T-cell (primary cell): ENCODE results near the gene ANKRD33B. TPM values are rescaled to one million over a fixed set of nuclear protein-coding genes. Genes with fewer than 3 reads are reported as not detected.

Experiments used
- ATAC-seq, 4 experiments: fragments of 200-7000 bp in 3 of 4; fragments of 150-1000 bp in 1 of 4; cut with Tn5 transposase; replicated peaks in 1 of 4; 1 replicate in 3 of 4; 2 replicates in 1 of 4; pipeline ENCODE4 v1.10.0; 2021; ENCODE audit warnings: moderate library complexity in 3 of 4, mild to moderate bottlenecking in 2 of 4, moderate number of reproducible peaks in 1 of 4
- CTCF ChIA-PET, 2 donors: fragments of 300-600 bp; sonication (Branson Sonifier 250); formaldehyde crosslinking; loops; one replicate each; lab custom pipeline; 2022; ENCODE audit warnings: antibody characterized with exemption in 2 of 2; lab: Charles Lee
- POLR2A ChIA-PET, 2 donors: fragments of 300-600 bp; sonication (Branson Sonifier 250); formaldehyde crosslinking; loops; one replicate each; lab custom pipeline; 2022; ENCODE audit warnings: antibody characterized with exemption in 2 of 2; lab: Charles Lee
- DNase-seq, 35 experiments: peaks; one replicate each; pipeline versions ENCODE4 v3.0.0 to v3.0.0-alpha.2; 2013 to 2023
- H3K27ac ChIP-seq: one replicate; pipeline ENCODE4 v1.5.1; 2013; ENCODE audit warnings: low read length
- H3K27me3 ChIP-seq, 2 experiments: replicated peaks in 1 of 2; 1 replicate in 1 of 2; 2 replicates in 1 of 2; pipeline versions ENCODE4 v1.6.1 to v1.7.0; 2013; ENCODE audit warnings: low read length in 1 of 2, mixed read lengths in 1 of 2; ENCODE audit not compliant: control insufficient read depth in 2 of 2, insufficient read depth in 2 of 2; ENCODE audit errors: extremely low read depth in 1 of 2
- H3K36me3 ChIP-seq, 2 donors: 1 replicate in 1 of 2; 2 replicates in 1 of 2; pipeline versions ENCODE4 v1.6.1 to v1.7.0; 2013; ENCODE audit warnings: low read length in 1 of 2; ENCODE audit not compliant: control insufficient read depth in 2 of 2, insufficient read depth in 1 of 2; ENCODE audit errors: extremely low read depth in 1 of 2
- H3K4me1 ChIP-seq, 2 experiments: 1 replicate in 1 of 2; 2 replicates in 1 of 2; pipeline versions ENCODE4 v1.6.1 to v1.7.0; 2013; ENCODE audit warnings: low read length in 2 of 2, mixed read lengths in 1 of 2; ENCODE audit not compliant: insufficient read depth in 2 of 2, control insufficient read depth in 1 of 2; ENCODE audit errors: extremely low read depth in 1 of 2
- H3K4me3 ChIP-seq, 2 donors: 1 replicate in 1 of 2; 2 replicates in 1 of 2; pipeline versions ENCODE4 v1.5.1 to v1.7.0; 2013; ENCODE audit warnings: mild to moderate bottlenecking in 2 of 2, low read length in 1 of 2, moderate library complexity in 1 of 2; ENCODE audit not compliant: control insufficient read depth in 1 of 2; ENCODE audit errors: extremely low read depth in 1 of 2
- H3K9me3 ChIP-seq: 2 replicates; pipeline ENCODE4 v1.7.0; 2013
- H3K27ac Mint-ChIP-seq, 2 donors: one replicate each; pipeline ENCODE4 v1.8.0; 2020 to 2021; ENCODE audit warnings: mild to moderate bottlenecking in 2 of 2, mixed read lengths in 2 of 2
- H3K27me3 Mint-ChIP-seq, 2 donors: one replicate each; pipeline ENCODE4 v1.8.0; 2021 to 2022; ENCODE audit warnings: mixed read lengths in 2 of 2
- H3K36me3 Mint-ChIP-seq: one replicate; pipeline ENCODE4 v1.8.0; 2021; ENCODE audit warnings: mixed read lengths
- H3K4me1 Mint-ChIP-seq, 3 donors: one replicate each; pipeline ENCODE4 v1.8.0; 2020 to 2022; ENCODE audit warnings: mixed read lengths in 3 of 3, mild to moderate bottlenecking in 1 of 3
- H3K4me3 Mint-ChIP-seq, 3 donors: one replicate each; pipeline ENCODE4 v1.8.0; 2020 to 2022; ENCODE audit warnings: mild to moderate bottlenecking in 3 of 3, mixed read lengths in 3 of 3, moderate library complexity in 3 of 3
- H3K9me3 Mint-ChIP-seq, 3 donors: one replicate each; pipeline ENCODE4 v1.8.0; 2020 to 2022; ENCODE audit warnings: mixed read lengths in 3 of 3
- WGBS: methylation state at CpG from one replicate; pipeline ENCODE4 v1.1.5; 2013; ENCODE audit warnings: missing lambda C conversion rate; ENCODE audit not compliant: insufficient coverage; 5-methylcytosine and 5-hydroxymethylcytosine counted together
- total RNA-seq, 35 experiments: library from RNA in 6 of 35; stranded (reverse) in 6 of 35; fragments of 120-200 nt in 1 of 35; gene quantifications; one replicate each; pipeline versions ENCODE4 v1.2.1 to v1.2.4 and lab custom pipeline; 2013 to 2026

The ANKRD33B gene
- total RNA-seq, 5 donors from 2014 or later (not counting 1 experiment from before 2014, with no cell fraction given): 1.0 to 4.1 (median 2.4) TPM

- H3K4me3 Mint-ChIP-seq: no peak overlapping the region
- CTCF ChIA-PET: no interaction called here
- no peaks in the 10 kb centered on the region for H3K36me3 ChIP-seq
Measured at GRCh38 chr5:10578869-10579268, 15.0 kb downstream of the ANKRD33B start.

GRCh38 chr5:10579536-10580521 is 16.0 kb downstream of the ANKRD33B start:
- ChIA-PET CTCF (interaction anchor here in 1 of 2 donors (0.7 kb wide), 1 partner anchor 12 kb away, joined by 3 read pairs; no protein-coding TSS in a partner anchor), POLR2A (no interaction called here)
- DNase-seq: no peak
- Histone ChIP-seq H3K9me3 (no peaks in the 10 kb centered on the region), H3K4me3 (no peak overlapping the region), H3K36me3 (no peaks in the 10 kb centered on the region), H3K27ac (no peak overlapping the region), H3K27me3 (peaks cover 0 to 11% of the 10 kb centered on the region in 2 experiments), H3K4me1 (peaks cover 0 to 3% of the 10 kb centered on the region in 2 experiments)
- peaks cover 3% of the 10 kb centered on the region for H3K36me3 Mint-ChIP-seq
- H3K4me3 Mint-ChIP-seq: no peak overlapping the region
- no peaks in the 10 kb centered on the region for H3K9me3 Mint-ChIP-seq
- peaks cover 21 to 42% (median 26%) of the 10 kb centered on the region in 3 donors for H3K4me1 Mint-ChIP-seq
- WGBS: 31% methylated on average over 4 of the region's 8 CpGs
- no peak overlapping the region for H3K27ac Mint-ChIP-seq
- H3K27me3 Mint-ChIP-seq: peaks cover 5 to 10% of the 10 kb centered on the region in 2 donors
- no peak for ATAC-seq

More at GRCh38 chr5:10578869-10579268, 15.0 kb downstream of the ANKRD33B start:
- DNase-seq (peak in 1 of 35 experiments; percentile 33), ATAC-seq (peak in 2 of 4 experiments; percentile 36 to 45)
- H3K4me3 ChIP-seq: no peak overlapping the region
- peaks cover 0 to 3% of the 10 kb centered on the region in 2 experiments for H3K4me1 ChIP-seq
- H3K27ac ChIP-seq: no peak overlapping the region
- no peaks in the 10 kb centered on the region for H3K9me3 Mint-ChIP-seq
- WGBS: no CpG with 5 or more reads among the region's 6 CpGs
- peaks cover 2 to 4% of the 10 kb centered on the region in 2 donors for H3K27me3 Mint-ChIP-seq
- POLR2A ChIA-PET: no interaction called here
- peaks cover 19 to 36% (median 24%) of the 10 kb centered on the region in 3 donors for H3K4me1 Mint-ChIP-seq
- peaks cover 3% of the 10 kb centered on the region for H3K36me3 Mint-ChIP-seq
- H3K27ac Mint-ChIP-seq: no peak overlapping the region
- no peaks in the 10 kb centered on the region for H3K9me3 ChIP-seq
- peaks cover 0 to 8% of the 10 kb centered on the region in 2 experiments for H3K27me3 ChIP-seq

GRCh38 chr5:10580531-10581423 is 16.9 kb downstream of the ANKRD33B start:
- H3K4me1 ChIP-seq: peaks cover 0 to 3% of the 10 kb centered on the region in 2 experiments
- Mint-ChIP-seq H3K4me3 (no peak overlapping the region), H3K27me3 (peaks cover 11 to 15% of the 10 kb centered on the region in 2 donors), H3K27ac (no peak overlapping the region), H3K36me3 (peaks cover 3% of the 10 kb centered on the region), H3K9me3 (no peaks in the 10 kb centered on the region), H3K4me1 (peaks cover 21 to 47% (median 26%) of the 10 kb centered on the region in 3 donors)
- H3K9me3 ChIP-seq: no peaks in the 10 kb centered on the region
- ATAC-seq (no peak), DNase-seq (no peak)
- ChIA-PET POLR2A (no interaction called here), CTCF (no interaction called here)
- H3K36me3 ChIP-seq: no peaks in the 10 kb centered on the region
- H3K27me3 ChIP-seq: peaks cover 0 to 15% of the 10 kb centered on the region in 2 experiments
- whole genome bisulfite sequencing: 92% methylated on average over 5 of the region's 9 CpGs
- H3K4me3 ChIP-seq: no peak overlapping the region
- no peak overlapping the region for H3K27ac ChIP-seq

GRCh38 chr5:10581424-10581748 is 17.5 kb downstream of the ANKRD33B start:
- H3K27ac Mint-ChIP-seq: no peak overlapping the region
- no peak for ATAC-seq

GRCh38 chr5:10581867-10582511 is 18.1 kb downstream of the ANKRD33B start:
- peaks cover 21 to 45% (median 26%) of the 10 kb centered on the region in 3 donors for H3K4me1 Mint-ChIP-seq
- no peak overlapping the region for H3K4me3 Mint-ChIP-seq
- ChIA-PET POLR2A (no interaction called here), CTCF (interaction anchor here (0.5 kb wide), 2 partner anchors 49 to 225 kb away, joined by 3 to 6 read pairs; no protein-coding TSS in a partner anchor)
- 97% methylated on average over 5 of the region's 7 CpGs for WGBS
- H3K27me3 Mint-ChIP-seq: peaks cover 11 to 15% of the 10 kb centered on the region in 2 donors
- H3K9me3 ChIP-seq: no peaks in the 10 kb centered on the region
- H3K36me3 ChIP-seq: no peaks in the 10 kb centered on the region
- H3K4me3 ChIP-seq: no peak overlapping the region
- no peak overlapping the region for H3K27ac ChIP-seq
- peaks cover 3% of the 10 kb centered on the region for H3K36me3 Mint-ChIP-seq
- H3K4me1 ChIP-seq: peaks cover 0 to 3% of the 10 kb centered on the region in 2 experiments
- H3K27ac Mint-ChIP-seq: peak overlapping the region in 1 of 2 donors; percentile 12
- DNase-seq (no peak), ATAC-seq (no peak)
- no peaks in the 10 kb centered on the region for H3K9me3 Mint-ChIP-seq
- H3K27me3 ChIP-seq: peaks cover 0 to 16% of the 10 kb centered on the region in 2 experiments

More at GRCh38 chr5:10581424-10581748, 17.5 kb downstream of the ANKRD33B start:
- CTCF ChIA-PET: interaction anchor here (0.5 kb wide), 2 partner anchors 50 to 224 kb away, joined by 3 to 6 read pairs; no protein-coding TSS in a partner anchor
- Histone ChIP-seq H3K9me3 (no peaks in the 10 kb centered on the region), H3K27ac (no peak overlapping the region), H3K27me3 (peaks cover 0 to 16% of the 10 kb centered on the region in 2 experiments), H3K36me3 (no peaks in the 10 kb centered on the region), H3K4me3 (no peak overlapping the region), H3K4me1 (peaks cover 0 to 3% of the 10 kb centered on the region in 2 experiments)
- no peak overlapping the region for H3K4me3 Mint-ChIP-seq
- peaks cover 3% of the 10 kb centered on the region for H3K36me3 Mint-ChIP-seq
- POLR2A ChIA-PET: no interaction called here
- no peaks in the 10 kb centered on the region for H3K9me3 Mint-ChIP-seq
- peaks cover 11 to 15% of the 10 kb centered on the region in 2 donors for H3K27me3 Mint-ChIP-seq
- WGBS: 94% methylated on average over 2 of the region's 2 CpGs
- H3K4me1 Mint-ChIP-seq: peaks cover 21 to 47% (median 26%) of the 10 kb centered on the region in 3 donors
- DNase-seq: no peak
